GM23338 (cell line): ENCODE data around the gene KIF1C.

Experiments used
- CREB1 ChIP-seq: fragments of 250-450 bp; sonication (Bioruptor Pico); IDR thresholded peaks from 2 replicates; pipeline ENCODE4 v1.5.0; 2020; ENCODE audit warnings: low read depth, mild to moderate bottlenecking, moderate library complexity
- POLR2AphosphoS5 ChIP-seq: IDR thresholded peaks from 2 replicates; pipeline ENCODE4 v1.6.1; 2016; ENCODE audit warnings: antibody characterized with exemption, low read depth
- TF ChIP-seq, protein P1 (sequence below), 2 experiments: fragments of 200-600 bp in 1 of 2; sonication (generic) in 1 of 2; conservative IDR thresholded peaks; 2 replicates each; pipeline versions ENCODE4 v1.5.1 to v1.6.1; 2016 to 2017; ENCODE audit warnings: antibody characterized with exemption in 2 of 2, low read depth in 2 of 2, mild to moderate bottlenecking in 2 of 2, moderate library complexity in 1 of 2

GRCh38 chr17:5032865-5033264 lies 35.1 kb downstream of the KIF1C start:
- TF ChIP-seq, protein P1, sequence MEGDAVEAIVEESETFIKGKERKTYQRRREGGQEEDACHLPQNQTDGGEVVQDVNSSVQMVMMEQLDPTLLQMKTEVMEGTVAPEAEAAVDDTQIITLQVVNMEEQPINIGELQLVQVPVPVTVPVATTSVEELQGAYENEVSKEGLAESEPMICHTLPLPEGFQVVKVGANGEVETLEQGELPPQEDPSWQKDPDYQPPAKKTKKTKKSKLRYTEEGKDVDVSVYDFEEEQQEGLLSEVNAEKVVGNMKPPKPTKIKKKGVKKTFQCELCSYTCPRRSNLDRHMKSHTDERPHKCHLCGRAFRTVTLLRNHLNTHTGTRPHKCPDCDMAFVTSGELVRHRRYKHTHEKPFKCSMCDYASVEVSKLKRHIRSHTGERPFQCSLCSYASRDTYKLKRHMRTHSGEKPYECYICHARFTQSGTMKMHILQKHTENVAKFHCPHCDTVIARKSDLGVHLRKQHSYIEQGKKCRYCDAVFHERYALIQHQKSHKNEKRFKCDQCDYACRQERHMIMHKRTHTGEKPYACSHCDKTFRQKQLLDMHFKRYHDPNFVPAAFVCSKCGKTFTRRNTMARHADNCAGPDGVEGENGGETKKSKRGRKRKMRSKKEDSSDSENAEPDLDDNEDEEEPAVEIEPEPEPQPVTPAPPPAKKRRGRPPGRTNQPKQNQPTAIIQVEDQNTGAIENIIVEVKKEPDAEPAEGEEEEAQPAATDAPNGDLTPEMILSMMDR (conservative IDR thresholded peaks at IDR 0.05; ENCODE audit: low read depth in 2 of 2), result no peak
- TF ChIP-seq CREB1 (CRISPR knock-in tag) (no peak), POLR2AphosphoS5 (no peak)
